Esophagus squamous epithelium (tissue), 5 donors: Measurements from ENCODE around the gene AKNA. TPM values are rescaled to one million over a fixed set of nuclear protein-coding genes. Genes with fewer than 3 reads are reported as not detected.

Experiments
- DNase-seq: peaks from one replicate; lab custom pipeline; 2025; lab: John Stamatoyannopoulos, UW
- H3K27ac ChIP-seq, 4 donors: fragments of 200-600 bp; sonication (generic); one replicate each; pipeline ENCODE4 v1.5.1; 2016 to 2019; ENCODE audit warnings: mild to moderate bottlenecking in 1 of 4
- H3K27me3 ChIP-seq, 4 donors: fragments of 200-600 bp; sonication (generic); 1 replicate in 3 of 4; 2 replicates in 1 of 4; pipeline versions ENCODE4 v1.5.1 to v1.6.0; 2017 to 2021; ENCODE audit warnings: antibody characterized with exemption in 1 of 4
- H3K36me3 ChIP-seq, 3 donors: fragments of 200-600 bp; sonication (generic); one replicate each; pipeline ENCODE4 v1.5.1; 2016 to 2019
- H3K4me1 ChIP-seq, 3 donors: fragments of 200-600 bp; sonication (generic); one replicate each; pipeline ENCODE4 v1.5.1; 2017 to 2019
- H3K4me3 ChIP-seq, 4 donors: fragments of 200-600 bp; sonication (generic); 1 replicate in 3 of 4; 2 replicates in 1 of 4; pipeline ENCODE4 v1.5.1; 2016 to 2019; ENCODE audit warnings: mild to moderate bottlenecking in 2 of 4, moderate library complexity in 1 of 4
- H3K9me3 ChIP-seq, 3 donors: fragments of 200-600 bp; sonication (generic); one replicate each; pipeline ENCODE4 v1.5.1; 2016 to 2019
- CTCF ChIP-seq, 6 experiments: fragments of 450-650 bp in 4 of 6; fragments of 200-600 bp in 2 of 6; sonication (generic) in 2 of 6; IDR thresholded peaks; one replicate each; pipeline ENCODE4 v1.5.1; 2016 to 2019; ENCODE audit warnings: antibody characterized with exemption in 6 of 6, mild to moderate bottlenecking in 4 of 6, moderate library complexity in 4 of 6
- POLR2A ChIP-seq, 4 donors: fragments of 450-650 bp; IDR thresholded peaks; one replicate each; pipeline ENCODE4 v1.6.1; 2017; ENCODE audit warnings: antibody characterized with exemption in 4 of 4, mild to moderate bottlenecking in 4 of 4, moderate library complexity in 3 of 4
- WGBS, 2 donors: methylation state at CpG; one replicate each; pipeline ENCODE4 v1.1.5; 2018; 5-methylcytosine and 5-hydroxymethylcytosine counted together
- intact Hi-C: fragments of 100-400 bp; cut with DNase I; formaldehyde crosslinking; loops from one replicate; pipeline ENCODE4 v1.15.0; 2022
- total RNA-seq, 4 donors: library from RNA; depleted of rRNA; stranded (reverse); fragments of >200 nt; gene quantifications; one replicate each; pipeline ENCODE4 v1.1.0, GENCODE V29; 2016
- donor health status: DM: yes; HTN: yes; CAD: no.

AKNA gene, protein sequence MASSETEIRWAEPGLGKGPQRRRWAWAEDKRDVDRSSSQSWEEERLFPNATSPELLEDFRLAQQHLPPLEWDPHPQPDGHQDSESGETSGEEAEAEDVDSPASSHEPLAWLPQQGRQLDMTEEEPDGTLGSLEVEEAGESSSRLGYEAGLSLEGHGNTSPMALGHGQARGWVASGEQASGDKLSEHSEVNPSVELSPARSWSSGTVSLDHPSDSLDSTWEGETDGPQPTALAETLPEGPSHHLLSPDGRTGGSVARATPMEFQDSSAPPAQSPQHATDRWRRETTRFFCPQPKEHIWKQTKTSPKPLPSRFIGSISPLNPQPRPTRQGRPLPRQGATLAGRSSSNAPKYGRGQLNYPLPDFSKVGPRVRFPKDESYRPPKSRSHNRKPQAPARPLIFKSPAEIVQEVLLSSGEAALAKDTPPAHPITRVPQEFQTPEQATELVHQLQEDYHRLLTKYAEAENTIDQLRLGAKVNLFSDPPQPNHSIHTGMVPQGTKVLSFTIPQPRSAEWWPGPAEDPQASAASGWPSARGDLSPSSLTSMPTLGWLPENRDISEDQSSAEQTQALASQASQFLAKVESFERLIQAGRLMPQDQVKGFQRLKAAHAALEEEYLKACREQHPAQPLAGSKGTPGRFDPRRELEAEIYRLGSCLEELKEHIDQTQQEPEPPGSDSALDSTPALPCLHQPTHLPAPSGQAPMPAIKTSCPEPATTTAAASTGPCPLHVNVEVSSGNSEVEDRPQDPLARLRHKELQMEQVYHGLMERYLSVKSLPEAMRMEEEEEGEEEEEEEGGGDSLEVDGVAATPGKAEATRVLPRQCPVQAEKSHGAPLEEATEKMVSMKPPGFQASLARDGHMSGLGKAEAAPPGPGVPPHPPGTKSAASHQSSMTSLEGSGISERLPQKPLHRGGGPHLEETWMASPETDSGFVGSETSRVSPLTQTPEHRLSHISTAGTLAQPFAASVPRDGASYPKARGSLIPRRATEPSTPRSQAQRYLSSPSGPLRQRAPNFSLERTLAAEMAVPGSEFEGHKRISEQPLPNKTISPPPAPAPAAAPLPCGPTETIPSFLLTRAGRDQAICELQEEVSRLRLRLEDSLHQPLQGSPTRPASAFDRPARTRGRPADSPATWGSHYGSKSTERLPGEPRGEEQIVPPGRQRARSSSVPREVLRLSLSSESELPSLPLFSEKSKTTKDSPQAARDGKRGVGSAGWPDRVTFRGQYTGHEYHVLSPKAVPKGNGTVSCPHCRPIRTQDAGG (N-terminal part only)
- total RNA-seq, result 10 to 100 TPM in 1 of 4 donors, 1 to 10 TPM in 3; 6.1 to 25.0 (median 7.6) TPM

GRCh38 chr9:114387680-114388356, at the start of gene AKNA:
AKNA (minus strand) TSS chr9:114387982; CDS start chr9:114381333, 6,649 bp downstream.
- peak within 1 kb of the TSS; percentile 23 to 69 (median 54) for H3K4me3 ChIP-seq
- TF ChIP-seq POLR2A (IDR thresholded peaks at IDR 0.05) (peak in 3 of 4 donors; percentile 49 to 96 (median 92)), CTCF (IDR thresholded peaks at IDR 0.05) (peak in 1 of 6 experiments; percentile 13)
- intact Hi-C loops, result no loop called here
- WGBS, 2 donors, result 25 to 53% methylated on average over 13 to 17 of the region's 25 CpGs
- H3K36me3 ChIP-seq, result no peaks in the 10 kb centered on the region
- DNase-seq, result peak; percentile 27
- H3K27ac ChIP-seq, result peak within 1 kb of the TSS; percentile 72 to 95 (median 90)
- no peaks in the 10 kb centered on the region for H3K27me3 ChIP-seq
- peaks cover 37 to 93% (median 63%) of the 10 kb centered on the region in 3 donors for H3K4me1 ChIP-seq
- H3K9me3 ChIP-seq, result no peaks in the 10 kb centered on the region

DNA sequence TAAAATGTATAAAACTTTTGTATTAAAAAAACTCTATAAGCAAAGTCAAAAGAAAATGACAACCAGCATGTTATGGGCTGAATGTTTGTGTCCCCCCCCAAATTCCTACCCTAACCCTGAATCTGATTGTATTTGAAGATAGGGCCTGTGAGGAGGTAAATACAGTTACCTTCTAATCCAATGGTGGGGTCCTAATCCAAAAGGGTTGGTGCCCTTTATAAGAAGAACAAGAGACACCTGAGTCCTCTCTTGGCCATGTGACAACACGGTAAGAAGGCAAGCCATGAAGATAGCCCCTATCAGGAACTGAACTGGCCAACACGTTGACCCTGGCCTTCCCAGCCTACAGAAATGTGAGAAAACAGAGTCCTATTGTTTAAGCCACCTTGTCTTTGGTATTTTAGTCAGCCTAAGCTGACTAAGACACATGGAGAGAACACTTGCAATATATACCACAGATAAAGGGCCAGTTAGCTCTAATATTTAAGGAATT, 49.7 kb upstream of the AKNA start:
- H3K36me3 ChIP-seq, result no peaks in the 10 kb centered on the region
- intact Hi-C loops, result no loop called here
- WGBS, 2 donors, result 74 to 82% methylated on average over 2 of the region's 2 CpGs

DNA sequence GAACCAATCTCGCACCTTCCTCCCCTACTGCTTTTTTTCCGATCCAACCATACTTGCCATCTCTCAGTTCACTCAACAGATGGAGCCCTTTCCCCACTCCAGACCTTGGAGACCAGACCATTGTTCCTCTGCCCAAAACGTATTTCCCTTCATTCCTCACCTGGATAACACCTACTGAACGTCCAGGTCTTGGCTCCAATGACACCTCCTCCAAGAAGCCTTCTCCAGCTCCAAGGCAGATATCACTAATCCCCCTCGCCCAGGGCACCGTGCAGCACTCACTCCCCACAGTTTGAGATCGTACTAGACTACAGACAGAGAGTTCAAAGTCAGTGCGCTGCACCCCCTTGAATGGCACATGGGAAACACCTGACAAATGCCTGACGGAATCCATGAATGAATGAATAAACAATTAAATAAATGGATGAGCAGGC, 47.1 kb upstream of the AKNA start:
- DNase-seq, result no peak
- H3K9me3 ChIP-seq, result no peaks in the 10 kb centered on the region
- intact Hi-C loops, result no loop called here

More for the DNA sequence above, 49.7 kb upstream of the AKNA start:
- Histone ChIP-seq H3K4me1 (no peaks in the 10 kb centered on the region), H3K9me3 (no peaks in the 10 kb centered on the region), H3K27ac (no peak overlapping the region), H3K27me3 (no peaks in the 10 kb centered on the region), H3K4me3 (no peak overlapping the region)
- no peak for DNase-seq
- TF ChIP-seq POLR2A (IDR thresholded peaks at IDR 0.05) (no peak), CTCF (IDR thresholded peaks at IDR 0.05) (no peak)

More for the DNA sequence above, 47.1 kb upstream of the AKNA start:
- Histone ChIP-seq H3K27me3 (no peaks in the 10 kb centered on the region), H3K4me3 (no peak overlapping the region), H3K4me1 (no peaks in the 10 kb centered on the region), H3K36me3 (no peaks in the 10 kb centered on the region), H3K27ac (no peak overlapping the region)
- no peak for TF ChIP-seq POLR2A (IDR thresholded peaks at IDR 0.05)
- TF ChIP-seq CTCF (IDR thresholded peaks at IDR 0.05), result peak in 5 of 6 experiments; percentile 30 to 65 (median 42)
- WGBS, 2 donors, result 42 to 46% methylated on average over 9 of the region's 9 CpGs
